HT-29 (cell line): ENCODE results near the gene DLL3. TPM values are rescaled to one million over a fixed set of nuclear protein-coding genes. Genes with fewer than 3 reads are reported as not detected.
"Not testable (repeated sequence)": the region's sequence is repeated elsewhere in the genome, so short reads cannot be mapped to it uniquely, and the experiment has no call there.

Experiments used
- DNase-seq: peaks from one replicate; pipeline ENCODE4 v3.0.0-alpha.2; 2015; ENCODE audit warnings: low spot score
- total RNA-seq: library from RNA; depleted of rRNA; stranded (reverse); fragments of >200 nt; shearing (Covaris generic); gene quantifications from 2 replicates; pipeline ENCODE4 v1.2.3, GENCODE V29; 2014; rRNA removed

Gene DLL3
- 0.15 TPM in 1 of 2 replicates, not detected in the other for total RNA-seq

GRCh38 chr19:39498798-39499642, at the start of gene DLL3:
Gene DLL3 (plus strand): TSS chr19:39498947. CDS start chr19:39498975, 28 bp downstream.
- DNase-seq: no peak

GRCh38 chr19:39449116-39449797, 49.5 kb upstream of the DLL3 start:
- DNase-seq: no peak

- not testable (repeated sequence) for DNase-seq
Observed at GRCh38 chr19:39451257-39451656, 47.5 kb upstream of the DLL3 start.

- DNase-seq: no peak
Observed at GRCh38 chr19:39463403-39463802, 35.3 kb upstream of the DLL3 start.

- DNase-seq: no peak
Observed at GRCh38 chr19:39465956-39466747, 32.6 kb upstream of the DLL3 start.

GRCh38 chr19:39467941-39468340, 30.8 kb upstream of the DLL3 start:
- DNase-seq: no peak

- no peak for DNase-seq
Observed at GRCh38 chr19:39469036-39469435, 29.7 kb upstream of the DLL3 start.

GRCh38 chr19:39469567-39469966, 29.2 kb upstream of the DLL3 start:
- no peak for DNase-seq

- DNase-seq: no peak
Observed at GRCh38 chr19:39470724-39471339, 27.9 kb upstream of the DLL3 start.

GRCh38 chr19:39471756-39472536, 26.8 kb upstream of the DLL3 start:
- no peak for DNase-seq

- DNase-seq: no peak
Observed at GRCh38 chr19:39472746-39473442, 25.9 kb upstream of the DLL3 start.

- no peak for DNase-seq
Observed at GRCh38 chr19:39473443-39473960, 25.2 kb upstream of the DLL3 start.

GRCh38 chr19:39474139-39474620, 24.6 kb upstream of the DLL3 start:
- peak; percentile 63 for DNase-seq

- DNase-seq: no peak
Observed at GRCh38 chr19:39475748-39476147, 23.0 kb upstream of the DLL3 start.

- not testable (repeated sequence) for DNase-seq
Observed at GRCh38 chr19:39479319-39479801, 19.4 kb upstream of the DLL3 start.

- peak; percentile 31 for DNase-seq
Observed at GRCh38 chr19:39479916-39480315, 18.8 kb upstream of the DLL3 start.

- peak; percentile 99 for DNase-seq
Observed at GRCh38 chr19:39480337-39481228, 18.2 kb upstream of the DLL3 start, which contains the start of gene TIMM50. Gene TIMM50 (plus strand): TSS chr19:39480838. CDS start chr19:39480854, 16 bp downstream.

GRCh38 chr19:39481229-39481545, 17.6 kb upstream of the DLL3 start:
- DNase-seq: no peak
